Bronchial epithelial cell (primary cell): ENCODE measurements around the gene HYAL2. TPM values are rescaled to one million over a fixed set of nuclear protein-coding genes. Genes with fewer than 3 reads are reported as not detected.

Source experiments
- DNase-seq: peaks from one replicate; pipeline ENCODE4 v3.0.0-alpha.2; 2010; ENCODE audit warnings: low read depth
- FAIRE-seq: peaks from 2 replicates; lab custom pipeline; 2011; peaks lifted over from hg19 to GRCh38; lab: Jason Lieb, UNC
- H3K27me3 ChIP-seq: 2 replicates; pipeline ENCODE4 v1.5.1; 2011; ENCODE audit warnings: low read length; ENCODE audit not compliant: control insufficient read depth, insufficient read depth
- H3K36me3 ChIP-seq: 2 replicates; pipeline ENCODE4 v1.5.1; 2011; ENCODE audit warnings: low read length; ENCODE audit not compliant: control insufficient read depth, insufficient read depth
- H3K4me3 ChIP-seq: 2 replicates; pipeline ENCODE4 v1.5.1; 2011; ENCODE audit warnings: mild to moderate bottlenecking, low read depth, low read length, control low read depth
- CTCF ChIP-seq: IDR thresholded peaks from 2 replicates; pipeline ENCODE4 v1.5.1; 2011; ENCODE audit warnings: mild to moderate bottlenecking, moderate library complexity, low read length, control low read depth, inconsistent platforms; ENCODE audit not compliant: insufficient read depth, severe bottlenecking
- total RNA-seq: library from RNA; depleted of rRNA; stranded (reverse); fragments of >200 nt; gene quantifications from 2 replicates; pipeline ENCODE4 v1.2.1, GENCODE V29; 2014

HYAL2 gene
- total RNA-seq, 1 donor from 2014 or later, result 55.0 TPM

GRCh38 chr3:50337175-50337861, 14.8 kb upstream of the HYAL2 start:
- no peak for FAIRE-seq
- no peak for TF ChIP-seq CTCF
- H3K27me3 ChIP-seq, result no peaks in the 10 kb centered on the region
- peak overlapping the region; percentile 90 for H3K4me3 ChIP-seq
- DNase-seq, result peak; percentile 96
- no peaks in the 10 kb centered on the region for H3K36me3 ChIP-seq

GRCh38 chr3:50336452-50337174, 14.1 kb upstream of the HYAL2 start:
- FAIRE-seq (no peak), DNase-seq (peak; percentile 53)
- Histone ChIP-seq H3K27me3 (no peaks in the 10 kb centered on the region), H3K4me3 (peak overlapping the region; percentile 90), H3K36me3 (peaks cover 1% of the 10 kb centered on the region)
- TF ChIP-seq CTCF, result no peak

GRCh38 chr3:50334339-50335075, 12.0 kb upstream of the HYAL2 start:
- DNase-seq, result no peak
- Histone ChIP-seq H3K4me3 (no peak overlapping the region), H3K27me3 (no peaks in the 10 kb centered on the region), H3K36me3 (peaks cover 16% of the 10 kb centered on the region)
- TF ChIP-seq CTCF, result no peak
- FAIRE-seq, result no peak

GRCh38 chr3:50333744-50334328, 11.3 kb upstream of the HYAL2 start:
- DNase-seq (no peak), FAIRE-seq (no peak)
- TF ChIP-seq CTCF, result no peak
- peaks cover 17% of the 10 kb centered on the region for H3K36me3 ChIP-seq
- H3K4me3 ChIP-seq, result no peak overlapping the region
- no peaks in the 10 kb centered on the region for H3K27me3 ChIP-seq

GRCh38 chr3:50331364-50331907, 8.9 kb upstream of the HYAL2 start:
- TF ChIP-seq CTCF, result no peak
- peaks cover 17% of the 10 kb centered on the region for H3K36me3 ChIP-seq
- H3K27me3 ChIP-seq, result no peaks in the 10 kb centered on the region
- no peak overlapping the region for H3K4me3 ChIP-seq
- FAIRE-seq (no peak), DNase-seq (no peak)
